G401 (cell line): Measurements from ENCODE around the gene MT1G. TPM values are rescaled to one million over a fixed set of nuclear protein-coding genes. Genes with fewer than 3 reads are reported as not detected.
"Not testable (repeated sequence)": the region's sequence is repeated elsewhere in the genome, so short reads cannot be mapped to it uniquely, and the experiment has no call there.

Experiments
- DNase-seq: peaks from one replicate; pipeline ENCODE4 v3.0.0-alpha.2; 2015; ENCODE audit warnings: low spot score
- in situ Hi-C: cut with HindIII; loops from 2 replicates; pipeline ENCODE4 v1.10.0; 2016; ENCODE audit warnings: low sequenced_read_pairs, mixed read lengths
- total RNA-seq: library from RNA; depleted of rRNA; stranded (reverse); fragments of >200 nt; shearing (Covaris generic); gene quantifications from 2 replicates; pipeline ENCODE4 v1.2.3, GENCODE V29; 2014

The MT1G gene
- total RNA-seq, 1 experiment from 2014 or later, result not detected

DNA sequence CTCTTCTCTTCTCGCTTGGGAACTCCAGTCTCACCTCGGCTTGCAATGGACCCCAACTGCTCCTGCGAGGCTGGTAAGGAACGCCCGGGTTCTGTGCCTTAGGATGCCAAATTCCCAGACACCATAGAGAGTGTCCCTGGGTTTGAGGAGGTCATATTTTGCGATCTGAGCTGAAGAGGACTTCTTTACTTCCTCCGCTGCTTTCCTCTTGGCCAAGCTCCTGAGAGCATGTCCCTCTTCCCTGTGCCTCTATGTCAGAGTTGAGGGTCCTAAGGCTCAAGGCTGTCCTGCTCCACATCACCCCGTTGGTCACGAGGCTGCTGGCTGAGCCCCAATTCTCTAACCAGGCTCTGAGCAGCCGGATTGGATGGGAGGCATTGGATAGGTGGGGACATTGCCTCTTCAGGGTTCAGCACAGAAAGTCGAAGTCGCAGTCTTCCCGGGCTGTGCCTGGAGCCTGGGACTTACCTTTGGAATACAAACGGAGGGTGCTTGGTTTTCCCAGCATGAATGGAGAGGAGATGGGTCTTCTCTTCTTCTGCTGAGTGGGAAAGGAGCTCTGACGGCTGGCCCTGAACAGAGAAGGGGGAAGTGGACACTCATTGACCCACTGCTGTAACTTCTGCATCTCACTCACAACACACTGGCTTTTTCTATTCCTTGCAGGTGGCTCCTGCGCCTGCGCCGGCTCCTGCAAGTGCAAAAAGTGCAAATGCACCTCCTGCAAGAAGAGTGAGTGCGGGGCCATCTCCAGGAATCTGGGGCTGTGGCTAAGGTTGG lies 2.2 kb upstream of the MT1G start:
- in situ Hi-C loops, result no loop called here
- no peak for DNase-seq

DNA sequence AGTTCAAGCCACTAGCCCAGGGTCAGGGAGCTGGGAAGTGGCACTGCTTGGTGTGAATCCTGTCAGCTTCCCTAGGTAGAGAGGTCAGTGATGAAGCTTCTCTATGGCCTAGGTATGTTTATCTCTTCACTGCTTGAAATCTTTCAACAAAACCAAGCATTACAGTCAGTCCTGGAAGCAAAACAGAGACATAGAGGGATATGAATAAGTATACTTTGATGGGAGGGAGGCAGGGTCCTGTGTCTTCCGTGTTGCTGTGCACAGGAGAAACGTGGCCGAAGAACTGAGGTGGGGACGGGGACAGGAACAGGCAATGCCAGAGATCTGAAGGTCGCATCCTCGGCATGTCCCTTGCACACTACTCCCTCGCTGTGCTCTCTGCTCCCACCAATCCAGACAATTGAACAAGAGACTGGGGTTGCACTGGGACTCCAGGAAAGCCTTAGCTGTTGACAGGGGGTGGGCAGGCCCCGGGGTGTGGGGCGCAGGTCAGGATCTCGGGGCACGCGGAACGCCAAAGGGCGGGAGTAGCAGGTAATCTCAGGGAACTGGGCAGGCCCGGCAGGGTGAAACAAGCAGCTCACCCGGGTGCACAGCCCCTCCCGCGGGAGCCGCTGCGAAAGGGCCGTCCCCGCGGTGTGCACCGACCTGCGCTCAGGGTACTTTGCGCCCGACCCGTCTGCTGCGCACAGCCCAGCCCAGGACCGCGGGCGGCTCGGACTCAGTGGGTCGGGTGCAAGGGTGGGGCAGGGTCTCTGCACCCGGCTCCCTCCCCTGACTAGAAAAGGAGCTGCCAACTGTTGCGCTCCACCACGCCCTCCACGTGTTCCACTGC lies 1.4 kb upstream of the MT1G start, which contains the start of gene MT1H:
Gene MT1H (plus strand): TSS at position 810 of the 835 bp plus-strand sequence. CDS start 71 bp downstream, outside the sequence.
- in situ Hi-C loops, result no loop called here
- DNase-seq, result no peak

DNA sequence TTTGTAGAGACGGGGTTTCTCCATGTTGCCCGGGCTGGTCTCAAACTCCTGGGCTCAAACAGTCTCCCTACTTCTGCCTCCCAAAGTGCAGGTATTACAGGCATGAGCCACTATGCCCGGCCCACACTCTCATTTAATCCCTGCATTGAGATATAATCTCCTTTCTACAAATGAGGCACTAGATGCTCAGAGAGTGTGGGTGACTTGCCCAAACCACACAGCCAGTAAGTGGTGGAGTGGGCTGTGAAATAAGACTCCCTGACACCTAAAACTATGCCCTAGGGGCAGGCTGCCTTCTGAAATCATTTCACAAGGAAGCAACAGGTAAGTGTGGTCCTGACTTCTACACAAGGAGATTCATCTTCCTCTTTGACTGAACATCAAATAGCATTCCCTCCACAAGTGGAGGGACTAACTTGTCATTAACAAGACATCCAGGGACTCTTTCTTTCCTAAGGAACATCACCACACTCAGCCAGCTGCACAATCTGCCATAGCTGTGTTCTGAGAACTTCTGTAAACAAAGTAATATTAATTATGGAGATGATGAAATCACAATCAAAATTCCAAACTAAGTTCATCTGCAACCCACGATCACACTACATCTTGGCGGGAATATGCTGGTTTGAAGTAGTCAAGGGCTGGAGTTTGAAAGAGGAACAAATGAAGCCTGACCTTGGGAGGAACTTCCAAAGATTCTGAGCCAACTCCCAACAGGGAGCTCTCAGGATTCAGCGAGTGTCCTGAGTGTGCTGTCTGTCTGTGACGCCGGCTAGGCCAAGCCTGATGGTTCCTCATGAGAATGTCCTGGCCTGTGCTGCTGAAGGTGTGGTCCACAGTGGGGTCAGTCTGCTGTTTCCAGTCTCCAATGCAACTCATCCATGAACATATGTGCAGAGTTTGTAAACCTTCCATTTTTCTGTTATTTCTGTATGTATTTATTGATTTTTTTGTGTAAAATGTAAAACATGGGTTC lies 2.3 kb downstream of the MT1G start:
- DNase-seq, in situ Hi-C loops: not testable (repeated sequence)

DNA sequence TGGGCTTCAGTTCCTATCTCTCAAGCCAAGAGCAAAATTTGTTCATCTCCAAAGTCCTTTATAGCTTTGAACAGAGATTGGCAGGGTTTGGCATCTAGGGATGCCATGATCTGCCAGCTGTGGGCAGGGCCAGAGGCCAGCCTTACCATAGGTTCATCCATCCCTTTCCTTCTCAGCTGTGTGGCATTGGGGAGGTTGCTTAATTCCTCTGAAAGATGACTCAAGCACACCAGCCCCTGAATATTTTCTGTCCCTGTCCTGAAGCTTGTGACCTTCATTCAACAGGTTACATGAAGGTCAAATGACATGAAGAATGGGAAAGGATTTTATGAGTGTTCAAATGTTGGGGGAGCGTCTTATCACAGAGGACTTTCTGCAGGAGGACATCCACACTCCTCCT lies 3.4 kb downstream of the MT1G start:
- in situ Hi-C loops, result no loop called here
- no peak for DNase-seq

DNA sequence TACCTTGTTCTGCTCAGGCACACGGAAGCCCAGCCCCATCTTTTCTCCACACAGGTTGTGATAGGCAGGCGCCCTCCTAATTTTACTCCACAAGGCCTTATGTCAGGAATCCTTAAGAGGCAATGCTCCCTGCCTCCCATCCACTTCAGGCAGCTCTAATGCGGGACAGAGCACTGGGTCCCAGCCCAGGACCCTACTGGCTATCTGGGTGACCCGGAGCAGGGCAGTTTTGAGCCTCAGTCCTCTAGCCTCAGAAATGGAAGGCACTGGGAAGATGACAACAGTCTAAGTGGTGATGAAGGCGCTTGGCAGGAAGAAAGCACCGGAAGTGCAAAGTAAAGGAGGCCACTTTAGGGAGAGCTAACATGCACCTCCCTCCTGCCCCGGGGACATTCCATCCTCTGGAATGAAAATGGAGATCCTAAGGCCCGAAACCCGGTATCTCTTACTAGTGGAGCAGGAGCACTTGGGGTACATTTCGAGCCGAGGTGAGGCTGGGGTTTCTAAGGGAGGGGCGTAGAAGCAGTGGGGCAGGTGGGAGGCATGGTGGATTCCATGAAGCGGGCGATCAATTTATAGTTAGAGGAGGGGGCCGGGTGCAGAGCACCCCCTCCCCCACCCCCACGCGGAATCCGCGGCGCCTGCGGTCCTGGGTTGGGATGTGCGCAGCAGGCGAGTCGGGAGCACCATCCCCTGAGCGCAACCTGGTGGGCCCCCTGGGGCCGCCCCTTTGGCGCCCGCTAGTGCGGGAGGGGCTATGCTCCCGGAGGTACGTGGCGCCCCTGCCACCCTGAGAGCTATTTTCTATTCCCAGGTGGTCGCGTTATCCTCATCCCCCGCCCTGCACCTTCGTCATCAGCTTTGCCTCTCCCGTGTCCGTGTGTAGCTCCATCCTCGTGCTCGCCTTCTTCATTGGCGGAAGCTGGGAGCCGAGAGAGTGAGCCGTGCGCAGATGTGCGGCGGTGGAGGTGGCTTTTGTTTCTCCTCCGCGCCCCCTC lies 5.2 kb downstream of the MT1G start:
- in situ Hi-C loops, result no loop called here
- DNase-seq, result no peak

DNA sequence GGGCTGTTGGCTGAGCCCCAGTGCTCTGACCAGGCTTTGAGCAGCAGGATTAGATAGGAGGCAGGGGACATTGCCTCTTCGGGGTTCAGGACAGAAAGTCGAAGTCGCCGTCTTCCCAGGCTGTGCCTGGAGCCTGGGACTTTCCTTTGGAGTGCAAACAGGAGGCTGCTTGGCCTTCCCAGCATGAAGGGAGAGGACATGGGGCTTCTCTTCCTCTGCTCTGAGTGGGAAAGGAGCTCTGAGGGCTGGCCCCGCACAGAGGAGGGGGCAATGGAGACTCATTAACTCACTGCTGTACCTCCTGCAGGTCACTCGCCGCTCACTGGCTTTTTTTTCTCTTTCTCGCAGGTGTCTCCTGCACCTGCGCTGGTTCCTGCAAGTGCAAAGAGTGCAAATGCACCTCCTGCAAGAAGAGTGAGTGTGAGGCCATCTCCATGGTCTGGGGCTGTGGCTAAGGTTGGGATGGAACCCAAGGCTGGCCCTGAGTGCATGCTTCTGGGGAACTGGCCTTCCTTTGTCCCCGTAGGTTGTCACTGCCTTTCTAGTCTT lies 9.5 kb downstream of the MT1G start:
- in situ Hi-C loops, result no loop called here
- DNase-seq, result no peak

DNA sequence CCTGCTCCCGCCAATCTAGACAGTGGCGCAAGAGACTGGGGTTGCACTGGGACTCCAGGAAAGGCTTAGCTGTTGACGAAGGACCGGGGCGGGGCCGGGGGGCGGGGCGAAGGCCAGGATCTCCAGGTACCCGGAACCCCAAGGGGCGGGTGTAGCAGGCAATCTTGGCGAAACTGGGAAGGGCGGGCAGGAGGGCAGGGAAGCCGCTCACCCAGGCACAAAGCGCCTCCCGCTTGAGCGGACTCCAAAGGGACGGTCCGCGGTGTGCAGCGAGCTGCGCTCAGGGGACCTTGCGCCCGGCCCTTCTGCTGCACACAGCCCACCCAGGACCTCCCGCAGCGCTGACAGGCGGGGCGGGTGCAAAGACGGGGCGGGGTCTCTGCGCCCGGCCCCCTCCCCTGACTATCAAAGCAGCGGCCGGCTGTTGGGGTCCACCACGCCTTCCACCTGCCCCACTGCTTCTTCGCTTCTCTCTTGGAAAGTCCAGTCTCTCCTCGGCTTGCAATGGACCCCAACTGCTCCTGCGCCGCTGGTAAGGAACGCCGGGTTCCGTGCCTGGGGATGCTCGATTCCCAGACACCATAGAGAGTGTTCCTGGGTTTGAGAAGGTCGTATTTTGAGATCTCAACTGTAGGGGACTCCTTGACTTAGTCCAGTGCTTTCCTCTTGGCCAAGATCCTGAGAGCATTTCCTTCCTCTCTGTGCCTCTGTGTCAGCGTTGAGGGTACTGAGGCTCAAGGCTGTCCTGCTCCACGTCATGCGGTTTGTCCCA lies 10.1 kb downstream of the MT1G start, which contains the start of gene MT1F:
Gene MT1F (plus strand): TSS at position 405 of the 772 bp plus-strand sequence. CDS start 100 bp downstream, at position 505.
- in situ Hi-C loops, result no loop called here

DNA sequence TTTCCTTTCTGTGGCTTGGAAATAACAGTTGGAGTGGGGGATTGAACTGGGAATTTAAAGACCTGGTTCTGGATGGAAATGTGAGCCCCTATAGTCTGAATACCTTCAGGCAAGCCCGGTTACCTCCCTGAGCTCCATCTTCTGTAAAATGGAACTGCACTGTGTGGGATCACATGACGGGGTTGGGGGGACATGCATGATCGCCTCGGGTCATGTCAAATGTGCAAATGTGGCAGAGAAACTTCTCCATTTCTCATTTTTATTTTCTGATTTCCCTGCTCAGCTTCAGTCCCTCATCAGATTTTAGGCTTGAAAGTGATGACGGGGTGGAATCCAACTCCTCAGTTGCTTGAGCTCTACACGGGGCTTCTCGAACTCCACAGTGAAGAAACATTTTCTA lies 14.6 kb downstream of the MT1G start:
- in situ Hi-C loops, result loop anchor here (5.0 kb wide), 1 partner anchor 41 kb away; no protein-coding TSS in a partner anchor
- DNase-seq, result no peak

More for the DNA sequence above, 10.1 kb downstream of the MT1G start, which contains the start of gene MT1F:
- peak; percentile 91 for DNase-seq

DNA sequence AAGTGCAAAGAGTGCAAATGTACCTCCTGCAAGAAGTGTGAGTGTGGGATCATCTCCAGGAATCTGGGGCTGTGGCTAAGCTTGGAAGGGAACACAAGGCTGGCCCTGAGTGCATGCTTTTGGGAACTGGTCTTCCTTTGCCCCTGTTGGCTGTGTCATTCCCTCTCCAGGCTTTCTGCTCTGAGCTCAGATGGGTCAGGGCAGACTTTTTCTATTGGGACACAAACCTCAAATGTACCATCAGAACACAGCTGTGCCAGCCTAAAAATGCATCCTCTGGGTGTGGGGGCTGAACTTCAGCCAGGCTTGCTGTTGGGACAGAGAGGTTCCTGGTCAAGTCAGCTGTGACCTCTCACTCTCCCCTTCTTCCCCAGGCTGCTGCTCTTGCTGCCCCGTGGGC lies 15.3 kb downstream of the MT1G start:
- in situ Hi-C loops, result loop anchor here (5.0 kb wide), 1 partner anchor 40 kb away; no protein-coding TSS in a partner anchor
- no peak for DNase-seq

DNA sequence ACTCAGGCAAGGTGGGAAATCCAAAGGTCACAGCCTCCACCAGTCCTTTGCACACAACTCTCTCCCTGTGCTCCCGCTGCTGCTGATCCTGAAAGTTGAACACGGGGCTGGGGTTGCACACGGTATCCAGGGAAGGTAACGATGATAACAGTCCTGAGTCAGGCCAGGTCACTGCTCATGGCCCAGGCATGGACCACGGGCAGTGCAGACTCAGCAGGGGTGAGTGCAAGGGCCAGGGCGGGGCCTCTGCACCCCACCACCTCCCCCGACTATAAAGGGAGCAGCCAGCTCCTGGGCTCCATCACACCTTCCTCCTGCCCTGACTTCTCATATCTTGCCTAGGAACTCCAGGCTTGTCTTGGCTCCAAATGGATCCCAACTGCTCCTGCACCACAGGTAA lies 16.3 kb downstream of the MT1G start, which contains the start of gene MT1B:
Gene MT1B (plus strand): TSS at position 301 of the 400 bp plus-strand sequence. CDS start 68 bp downstream, at position 369.
- in situ Hi-C loops, result loop anchor here (5.0 kb wide), 1 partner anchor 39 kb away; no protein-coding TSS in a partner anchor

DNA sequence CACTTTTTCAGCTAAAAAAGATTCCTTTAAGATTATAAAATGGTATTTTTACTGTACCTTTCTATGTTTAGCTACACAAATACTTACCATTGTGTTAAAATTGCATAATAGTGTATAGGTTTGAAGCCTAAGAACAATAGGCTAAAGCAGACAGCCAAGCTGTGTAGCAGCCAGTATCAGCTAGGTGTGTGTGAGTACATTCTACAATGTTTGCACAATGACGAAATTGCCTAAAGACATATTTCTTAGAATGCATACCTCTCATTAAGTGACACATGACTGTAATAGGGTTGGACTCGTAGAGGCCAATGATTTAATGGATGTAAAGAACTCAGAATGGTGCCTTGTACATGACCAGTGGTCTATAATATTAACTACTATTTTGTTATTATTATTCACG lies 18.0 kb downstream of the MT1G start:
- in situ Hi-C loops, result loop anchor here (5.0 kb wide), 1 partner anchor 38 kb away; no protein-coding TSS in a partner anchor
- DNase-seq, result no peak

More for the DNA sequence above, 16.3 kb downstream of the MT1G start, which contains the start of gene MT1B:
- DNase-seq, result no peak

DNA sequence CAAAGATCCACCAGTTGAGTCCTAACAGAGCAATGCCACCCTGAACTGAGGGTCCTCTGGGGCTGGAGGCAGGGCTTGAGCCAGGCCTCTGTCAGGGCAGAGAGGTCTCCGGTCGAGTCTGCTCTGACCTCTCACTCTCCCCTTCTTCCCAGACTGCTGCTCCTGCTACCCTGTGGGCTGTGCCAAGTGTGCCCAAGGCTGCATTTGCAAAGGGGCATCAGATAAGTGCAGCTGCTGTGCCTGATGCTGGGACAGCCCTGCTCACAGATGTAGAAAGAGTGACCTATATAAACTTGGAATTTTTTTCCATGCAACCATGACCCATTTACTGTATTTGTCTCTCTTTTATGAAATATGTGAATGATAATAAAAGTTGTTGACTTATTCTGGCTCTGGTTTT lies 18.6 kb downstream of the MT1G start:
- no peak for DNase-seq
- in situ Hi-C loops, result no loop called here

DNA sequence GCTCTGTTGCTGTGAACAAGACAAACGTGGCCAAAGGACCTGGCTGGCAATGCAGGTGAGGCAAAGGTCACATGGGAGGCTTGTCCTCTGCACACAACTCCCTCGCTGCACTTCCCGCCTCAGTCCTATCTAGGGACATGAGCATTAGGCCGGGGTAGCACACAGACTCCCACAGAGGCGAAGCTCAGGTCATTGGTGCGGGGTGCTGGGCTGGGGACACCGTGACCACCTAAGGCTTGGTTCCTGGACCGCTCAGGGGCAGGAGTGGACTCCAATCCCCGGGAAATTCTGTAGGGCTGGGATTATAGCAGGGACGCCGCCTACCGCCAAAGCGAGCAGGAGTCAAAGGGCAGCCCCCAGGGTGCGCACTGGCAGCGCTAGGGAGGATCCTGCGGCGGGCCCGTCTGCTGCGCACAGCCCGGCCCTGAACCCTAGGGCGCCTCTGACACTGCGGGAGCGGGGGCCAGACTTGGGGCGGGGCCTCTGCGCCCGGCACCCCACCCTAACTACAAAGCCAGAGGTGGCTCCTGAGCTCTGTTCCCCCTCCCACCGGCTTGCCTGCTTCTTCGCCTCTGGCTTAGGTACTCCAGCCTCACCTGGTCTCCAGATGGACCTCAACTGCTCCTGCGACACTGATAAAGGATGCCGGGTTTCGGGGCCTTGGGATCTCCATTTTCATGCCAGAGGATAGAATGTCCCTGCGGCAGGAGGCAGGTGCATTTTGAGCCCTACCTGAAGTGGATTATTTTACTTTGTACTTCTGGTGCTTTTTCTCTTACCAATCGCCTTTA lies 20.0 kb downstream of the MT1G start:
- DNase-seq, result no peak
- in situ Hi-C loops, result no loop called here

DNA sequence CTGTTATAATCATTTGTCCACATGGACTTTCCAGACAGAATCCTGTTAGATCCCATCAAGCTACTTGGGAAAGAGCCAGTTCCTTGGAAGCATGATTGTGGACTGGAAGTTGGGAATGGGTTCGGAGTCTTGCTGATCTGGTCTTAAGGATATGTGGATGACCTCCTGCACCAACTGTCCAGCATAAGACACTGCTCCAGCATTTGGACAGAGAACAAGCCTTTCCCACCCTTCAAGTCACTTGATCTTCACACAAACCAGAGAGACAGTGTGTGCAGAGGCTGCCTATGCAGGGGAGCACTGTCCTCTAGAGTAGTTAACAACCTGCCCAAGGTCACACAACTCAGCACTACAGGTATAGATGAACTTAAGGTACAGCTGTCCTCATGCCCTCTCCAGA lies 22.0 kb downstream of the MT1G start:
- in situ Hi-C loops, result no loop called here
- no peak for DNase-seq

DNA sequence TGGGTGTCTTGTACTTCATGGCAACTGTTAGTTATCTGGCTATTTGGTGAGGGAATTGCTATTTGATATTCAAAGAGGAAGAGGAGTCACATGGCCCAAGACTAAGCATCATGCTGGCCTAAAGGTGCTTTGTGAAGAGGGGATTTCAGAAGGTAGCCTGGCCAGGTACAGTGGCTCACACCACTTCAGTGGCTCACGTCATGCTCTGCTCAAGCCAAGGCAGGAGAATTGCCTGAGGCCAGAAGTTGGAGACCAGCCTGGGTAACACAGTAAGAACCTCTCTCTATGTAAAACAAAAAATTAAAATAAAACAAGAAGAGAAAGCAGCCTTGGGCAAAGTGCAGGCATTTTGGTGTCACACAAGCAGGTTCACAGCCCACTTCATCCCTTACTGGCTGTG lies 22.6 kb downstream of the MT1G start:
- in situ Hi-C loops, result no loop called here
- no peak for DNase-seq

DNA sequence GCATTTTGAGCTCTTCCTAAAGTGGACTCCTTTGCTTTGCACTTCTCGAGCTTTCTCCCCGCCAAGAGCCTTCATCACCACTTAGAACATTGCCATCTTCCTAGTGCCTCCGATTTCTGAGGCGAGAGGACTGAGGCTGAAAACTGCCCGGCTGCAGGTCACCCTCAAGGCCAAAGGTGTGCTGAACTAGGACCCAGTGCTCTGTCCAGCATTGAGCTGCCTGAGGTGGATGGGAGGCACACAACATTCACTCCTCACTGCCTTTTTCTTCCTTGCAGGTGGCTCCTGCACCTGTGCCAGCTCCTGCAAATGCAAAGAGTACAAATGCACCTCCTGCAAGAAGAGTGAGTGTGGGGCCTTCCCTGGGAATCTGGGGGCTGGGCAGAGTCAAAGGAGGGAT lies 24.0 kb downstream of the MT1G start:
- no peak for DNase-seq
- in situ Hi-C loops, result no loop called here
